DND-41 (cell line): ENCODE results near the gene ATG9B.

Experiments
- EZH2 ChIP-seq: IDR thresholded peaks from 3 replicates; pipeline ENCODE4 v1.6.1; 2012; ENCODE audit warnings: borderline replicate concordance, low read depth, mild to moderate bottlenecking, moderate library complexity, low read length, inconsistent platforms; ENCODE audit not compliant: severe bottlenecking
- TF ChIP-seq, protein P1 (sequence below): IDR thresholded peaks from 2 replicates; pipeline ENCODE4 v1.5.1; 2012; ENCODE audit warnings: borderline replicate concordance, low read length, moderate library complexity, mild to moderate bottlenecking; ENCODE audit not compliant: poor library complexity, severe bottlenecking; ENCODE audit errors: extremely low read depth

DNA sequence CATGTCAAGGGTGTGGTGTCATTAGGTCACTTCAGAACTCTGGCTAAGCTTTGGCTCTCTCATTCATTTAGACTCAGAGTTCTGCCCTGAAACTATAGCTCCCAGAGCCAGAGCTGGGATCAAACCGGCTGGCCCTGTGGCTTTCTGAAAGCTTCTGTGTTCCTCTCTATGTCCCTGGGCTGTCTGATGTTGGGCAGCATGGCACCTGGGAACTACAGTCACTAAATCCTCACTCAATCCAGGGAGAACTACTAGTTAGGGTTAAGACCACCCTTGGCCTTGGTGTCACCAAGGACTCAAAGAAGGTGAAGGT is 13.2 kb downstream of the ATG9B start:
- TF ChIP-seq, protein P1, sequence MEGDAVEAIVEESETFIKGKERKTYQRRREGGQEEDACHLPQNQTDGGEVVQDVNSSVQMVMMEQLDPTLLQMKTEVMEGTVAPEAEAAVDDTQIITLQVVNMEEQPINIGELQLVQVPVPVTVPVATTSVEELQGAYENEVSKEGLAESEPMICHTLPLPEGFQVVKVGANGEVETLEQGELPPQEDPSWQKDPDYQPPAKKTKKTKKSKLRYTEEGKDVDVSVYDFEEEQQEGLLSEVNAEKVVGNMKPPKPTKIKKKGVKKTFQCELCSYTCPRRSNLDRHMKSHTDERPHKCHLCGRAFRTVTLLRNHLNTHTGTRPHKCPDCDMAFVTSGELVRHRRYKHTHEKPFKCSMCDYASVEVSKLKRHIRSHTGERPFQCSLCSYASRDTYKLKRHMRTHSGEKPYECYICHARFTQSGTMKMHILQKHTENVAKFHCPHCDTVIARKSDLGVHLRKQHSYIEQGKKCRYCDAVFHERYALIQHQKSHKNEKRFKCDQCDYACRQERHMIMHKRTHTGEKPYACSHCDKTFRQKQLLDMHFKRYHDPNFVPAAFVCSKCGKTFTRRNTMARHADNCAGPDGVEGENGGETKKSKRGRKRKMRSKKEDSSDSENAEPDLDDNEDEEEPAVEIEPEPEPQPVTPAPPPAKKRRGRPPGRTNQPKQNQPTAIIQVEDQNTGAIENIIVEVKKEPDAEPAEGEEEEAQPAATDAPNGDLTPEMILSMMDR, result no peak
- no peak for TF ChIP-seq EZH2
